Skin epidermis (tissue), 12 donors: ENCODE measurements around the gene KIAA0753.
A peak's percentile ranks its signal among the peaks of the same experiment; 100 is the strongest.

Experiments used
- H3K27ac ChIP-seq, 21 experiments: fragments of 200-600 bp; sonication (generic) in 11 of 21; one replicate each; pipeline ENCODE4 v1.5.0; 2020; ENCODE audit warnings: mild to moderate bottlenecking in 3 of 21, inconsistent platforms in 2 of 21, moderate library complexity in 2 of 21
- H3K4me3 ChIP-seq, 7 experiments: fragments of 200-600 bp; sonication (generic) in 2 of 7; one replicate each; pipeline ENCODE4 v1.5.0; 2020; ENCODE audit warnings: inconsistent platforms in 2 of 7, mild to moderate bottlenecking in 2 of 7, moderate library complexity in 1 of 7

Gene KIAA0753

DNA sequence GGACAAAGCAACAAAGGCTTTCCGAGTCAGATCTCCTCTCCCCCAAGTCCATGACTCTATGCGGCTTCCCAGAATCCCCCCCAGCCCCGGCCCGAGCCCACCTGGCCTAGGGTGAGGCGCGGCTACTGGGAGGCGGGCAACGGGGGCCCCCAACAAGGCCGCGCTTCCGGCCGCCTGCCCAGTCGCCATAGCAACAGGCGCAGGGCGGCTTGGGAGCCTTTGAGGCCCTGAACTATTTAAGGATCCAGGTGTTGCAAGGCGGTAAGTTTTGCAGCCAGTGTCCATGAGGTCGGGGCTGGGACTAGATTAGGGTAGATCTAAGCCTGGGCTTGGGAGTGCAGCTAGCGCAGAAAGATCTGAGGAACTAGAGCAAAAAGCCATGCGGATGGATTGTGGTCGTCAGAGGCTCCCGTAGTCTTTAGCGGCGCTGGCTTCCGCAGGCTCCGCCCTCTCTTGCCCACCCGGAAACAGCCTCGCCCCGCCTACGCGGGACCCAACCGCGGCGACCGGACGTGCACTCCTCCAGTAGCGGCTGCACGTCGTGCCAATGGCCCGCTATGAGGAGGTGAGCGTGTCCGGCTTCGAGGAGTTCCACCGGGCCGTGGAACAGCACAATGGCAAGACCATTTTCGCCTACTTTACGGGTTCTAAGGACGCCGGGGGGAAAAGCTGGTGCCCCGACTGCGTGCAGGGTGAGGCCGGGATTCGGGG lies at the start of gene KIAA0753, which contains the start of gene TXNDC17:
KIAA0753 (minus strand) TSS at position 176 of the 711 bp plus-strand sequence. CDS start 5,608 bp downstream, outside the sequence.
TXNDC17 (plus strand) TSS at position 525 of the 711 bp plus-strand sequence; CDS start at position 548, 23 bp downstream.
- Histone ChIP-seq H3K4me3 (peak within 1 kb of the TSS; percentile 66 to 83 (median 71)), H3K27ac (peak within 1 kb of the TSS; percentile 56 to 96 (median 91))

DNA sequence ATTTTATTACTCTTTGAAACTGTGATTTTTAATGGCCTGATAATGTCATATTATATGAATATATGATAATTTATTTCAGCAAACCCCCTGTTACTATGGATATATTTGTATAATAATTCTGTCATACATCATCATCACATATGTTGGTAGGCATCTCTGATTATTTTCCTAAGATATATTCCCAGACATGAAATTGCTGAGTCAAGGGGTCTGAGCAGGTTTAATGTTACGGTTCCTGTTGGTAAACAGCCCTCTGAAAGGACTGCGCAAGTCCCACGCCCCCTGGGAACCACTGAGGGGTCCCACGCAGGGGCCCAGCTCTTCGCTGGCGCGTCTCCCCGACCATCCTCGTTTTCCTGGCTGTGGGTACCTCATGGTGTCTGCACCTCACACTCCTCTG lies 48.4 kb upstream of the KIAA0753 start:
- no peak overlapping the region for H3K4me3 ChIP-seq

DNA sequence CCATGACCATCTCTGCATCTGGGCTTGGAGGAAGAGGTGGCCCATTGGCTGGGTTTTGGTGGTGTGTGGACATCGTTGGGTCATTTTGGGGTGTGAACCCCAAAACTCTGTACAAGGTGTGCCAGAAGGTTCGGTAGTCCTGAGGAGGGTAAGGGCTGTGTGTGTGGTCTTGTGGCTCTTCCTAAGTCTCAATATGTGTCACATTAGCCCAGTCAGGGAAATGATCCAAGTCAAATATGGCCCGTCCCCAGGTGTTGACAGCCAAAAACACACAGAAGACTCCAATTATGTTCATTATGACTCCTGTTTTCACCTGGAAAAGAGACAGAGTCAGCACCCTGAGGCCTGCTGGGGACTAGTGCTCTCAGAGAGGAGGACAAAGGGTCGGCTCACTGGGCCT lies 45.5 kb upstream of the KIAA0753 start:
- Histone ChIP-seq H3K4me3 (no peak overlapping the region), H3K27ac (no peak overlapping the region)

More for the DNA sequence above, 48.4 kb upstream of the KIAA0753 start:
- H3K27ac ChIP-seq, result no peak overlapping the region

DNA sequence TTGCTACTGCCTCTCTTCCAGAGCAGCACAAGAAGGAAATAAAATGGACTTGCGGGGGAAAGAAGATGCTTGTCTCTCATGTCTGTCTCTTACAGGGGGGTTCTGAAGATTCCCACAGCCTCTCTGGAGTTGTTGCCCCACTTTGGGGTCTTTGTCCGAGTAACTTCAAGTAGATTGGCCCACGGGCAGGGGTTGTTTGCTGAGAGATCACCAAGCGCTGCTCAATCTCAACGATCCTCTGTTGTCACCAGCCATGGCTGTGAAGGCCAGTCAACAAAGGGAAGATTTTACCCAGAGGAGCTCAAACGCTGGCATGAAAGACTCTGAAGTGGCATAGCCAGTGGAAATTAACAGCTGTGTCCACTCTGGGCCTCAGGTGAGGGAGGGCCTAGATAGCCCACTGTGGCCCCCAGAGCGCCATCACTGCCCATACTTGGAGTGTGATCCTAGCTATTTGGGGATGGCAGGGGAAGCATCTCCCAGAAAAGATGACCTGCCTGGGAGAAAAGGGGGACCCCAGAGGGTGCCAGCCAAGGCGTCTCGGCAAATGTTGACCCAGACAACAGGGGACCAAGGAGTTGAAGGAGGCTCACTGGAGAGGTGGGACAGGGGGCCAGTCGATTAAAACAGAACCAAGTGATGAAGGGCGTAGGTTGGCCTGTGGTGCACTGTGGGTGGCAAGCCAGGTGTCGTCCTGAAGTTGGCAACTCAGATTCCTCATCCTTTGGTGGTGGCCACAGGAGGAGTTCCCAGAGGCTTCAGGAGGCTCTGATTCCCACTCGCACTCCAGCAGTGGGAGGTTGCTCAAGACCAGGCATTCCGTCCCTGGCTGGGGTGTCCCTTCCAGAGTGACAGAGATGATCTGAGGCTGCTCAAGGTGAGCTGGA lies 44.6 kb upstream of the KIAA0753 start:
- H3K4me3 ChIP-seq, result no peak overlapping the region
- H3K27ac ChIP-seq, result no peak overlapping the region

DNA sequence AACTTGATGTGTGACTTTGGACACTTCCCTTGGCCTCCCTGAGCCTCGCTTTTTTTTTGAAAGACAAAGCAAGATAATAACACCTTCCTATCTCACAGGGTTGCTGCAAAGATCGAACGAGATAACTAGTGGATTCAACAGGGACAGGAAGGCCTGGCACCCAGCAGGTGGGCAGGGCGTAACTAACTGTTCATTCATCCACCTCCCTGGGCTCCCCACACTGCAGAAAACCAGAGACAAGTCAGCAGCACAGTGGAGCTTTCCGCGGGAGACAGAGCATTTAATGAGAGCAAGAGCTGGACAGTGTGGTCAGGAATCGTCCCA lies 43.9 kb upstream of the KIAA0753 start:
- no peak overlapping the region for H3K4me3 ChIP-seq
- no peak overlapping the region for H3K27ac ChIP-seq

DNA sequence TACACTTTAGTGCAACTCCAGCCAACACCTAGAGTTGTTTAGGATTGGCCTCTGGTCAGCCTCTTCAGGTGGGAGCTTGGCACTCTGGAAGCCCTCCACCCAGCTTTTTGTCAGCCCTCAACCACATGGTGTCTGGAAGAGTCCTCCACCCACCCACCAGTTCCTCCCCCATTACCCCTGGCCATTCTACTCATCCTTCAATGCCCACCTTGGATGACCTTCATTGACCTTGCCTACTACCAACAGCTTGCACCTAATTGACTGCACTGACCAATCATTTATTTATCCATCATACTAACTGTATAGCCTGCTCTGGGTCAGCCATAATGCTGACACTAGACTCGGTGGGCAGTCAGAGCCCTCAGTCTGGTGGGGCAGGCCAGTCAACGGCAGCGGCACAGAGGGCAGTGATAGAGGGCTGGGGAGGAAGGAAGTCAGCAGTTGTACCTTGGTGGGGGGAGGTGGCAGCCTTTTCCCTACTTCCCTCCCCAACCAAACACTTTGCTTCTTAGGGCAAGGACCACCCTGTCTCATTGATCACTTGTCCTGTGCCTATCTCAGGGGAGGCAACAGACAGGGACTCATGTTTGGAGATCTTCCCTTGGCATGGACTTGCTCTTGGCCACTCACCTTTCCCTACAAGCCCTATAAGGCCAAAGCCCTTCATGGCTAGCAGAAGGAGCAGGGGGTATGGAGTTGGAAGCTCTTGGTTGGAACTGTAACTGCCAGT lies 43.4 kb upstream of the KIAA0753 start:
- Histone ChIP-seq H3K27ac (no peak overlapping the region), H3K4me3 (no peak overlapping the region)

DNA sequence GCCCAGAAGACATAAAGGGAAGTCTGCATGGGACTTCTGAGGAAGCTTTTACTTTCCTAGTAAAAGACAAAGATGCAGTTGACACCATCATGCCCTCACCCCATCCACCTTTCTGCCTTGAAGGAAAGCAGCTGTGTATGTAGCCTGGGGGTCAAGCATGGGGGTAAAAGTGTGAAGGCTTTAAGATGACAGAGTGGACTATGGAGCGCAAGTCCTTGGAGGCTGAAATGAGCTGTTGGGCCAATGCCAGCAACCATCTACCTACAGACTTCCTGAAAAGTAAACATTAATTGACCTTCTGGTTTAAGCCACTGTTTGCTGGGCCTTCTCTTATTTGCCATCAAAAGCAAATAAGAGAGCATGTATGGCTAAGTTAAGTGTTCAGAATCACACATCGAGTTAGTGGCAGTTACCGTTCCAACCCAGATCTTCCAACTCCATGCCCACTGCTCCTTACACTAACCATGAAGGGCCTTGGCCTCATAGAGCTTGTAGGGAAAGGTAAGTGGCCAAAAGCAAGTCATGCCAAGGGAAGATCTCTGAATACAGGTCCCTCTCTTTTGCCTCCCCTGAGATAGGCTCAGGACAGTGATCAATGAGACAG lies 42.7 kb upstream of the KIAA0753 start:
- no peak overlapping the region for H3K27ac ChIP-seq
- H3K4me3 ChIP-seq, result no peak overlapping the region

DNA sequence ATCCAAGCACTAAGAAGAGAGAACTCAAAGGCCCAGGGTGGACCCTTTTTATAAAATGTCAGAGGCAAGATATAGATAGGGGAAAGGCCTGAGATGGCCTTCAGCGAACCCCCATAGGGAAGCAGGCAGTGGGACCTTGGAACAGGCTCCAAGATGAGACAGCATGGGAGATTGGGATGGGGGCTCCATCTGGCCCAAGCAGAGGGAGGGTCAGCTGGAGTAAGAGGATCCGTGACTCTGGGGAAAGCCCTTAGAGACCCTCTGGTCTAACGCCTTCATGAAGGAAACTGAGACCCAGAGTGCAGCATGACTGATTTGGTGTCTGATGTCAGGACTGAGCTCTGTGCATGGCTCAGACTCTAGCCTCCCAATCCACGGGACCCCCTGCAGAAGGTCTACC lies 41.8 kb upstream of the KIAA0753 start:
- Histone ChIP-seq H3K4me3 (no peak overlapping the region), H3K27ac (no peak overlapping the region)

DNA sequence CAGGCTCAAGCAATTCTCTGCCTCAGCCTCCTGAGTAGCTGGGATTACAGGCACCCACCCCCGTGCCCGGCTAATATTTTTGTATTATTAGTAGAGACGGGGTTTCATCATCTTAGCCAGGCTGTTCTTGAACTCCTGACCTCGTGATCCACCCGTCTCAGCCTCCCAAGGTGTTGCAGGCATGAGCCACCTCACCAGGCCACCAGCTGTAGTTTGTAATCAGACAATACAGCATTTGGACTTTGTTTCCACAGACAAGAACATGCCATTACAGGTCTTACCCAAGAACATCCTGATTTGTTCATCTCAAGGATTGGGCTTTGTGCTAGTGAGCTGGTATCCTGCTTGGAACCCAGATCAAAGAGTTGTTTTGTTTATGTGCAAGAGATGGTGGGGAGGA lies 41.2 kb upstream of the KIAA0753 start:
- H3K4me3 ChIP-seq, result no peak overlapping the region
- H3K27ac ChIP-seq, result no peak overlapping the region

DNA sequence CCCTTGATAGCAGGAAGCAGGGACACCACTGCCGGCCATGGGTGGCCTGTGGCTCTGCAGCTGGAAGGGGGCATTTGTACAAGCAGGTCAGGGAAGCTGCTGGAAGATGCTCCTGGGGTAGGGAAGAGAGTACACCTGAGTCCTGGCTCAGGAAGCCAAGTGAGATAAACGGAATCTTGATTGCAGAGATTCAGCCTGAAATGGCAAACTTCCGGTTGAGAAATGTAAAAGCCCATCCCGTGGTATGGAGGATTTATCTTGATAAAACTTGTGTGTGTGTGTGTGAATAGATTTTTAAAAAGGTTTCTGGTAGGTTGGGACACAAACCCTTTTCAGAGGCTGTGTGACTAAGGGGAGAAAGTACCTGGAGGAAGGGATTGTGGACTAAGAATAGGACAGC lies 40.7 kb upstream of the KIAA0753 start:
- H3K4me3 ChIP-seq, result no peak overlapping the region
- no peak overlapping the region for H3K27ac ChIP-seq

DNA sequence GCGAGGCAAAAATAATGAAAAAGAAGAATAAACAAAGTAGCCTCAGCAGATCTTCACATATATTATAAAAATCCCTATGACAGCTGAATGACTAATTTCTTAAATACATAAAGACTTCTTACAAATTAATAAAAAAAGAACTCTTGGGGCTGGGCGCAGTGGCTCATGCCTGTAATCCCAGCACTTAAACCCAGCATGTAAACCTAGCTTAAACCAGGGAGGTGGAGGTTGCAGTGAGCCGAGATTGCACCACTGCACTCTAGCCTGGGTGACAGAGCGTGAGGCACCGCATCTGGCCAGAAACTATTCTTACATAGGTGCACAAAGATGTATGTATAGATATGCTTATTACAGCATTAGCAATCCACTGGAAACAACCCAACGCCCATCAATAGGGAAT lies 38.7 kb upstream of the KIAA0753 start:
- Histone ChIP-seq H3K4me3 (no peak overlapping the region), H3K27ac (no peak overlapping the region)

DNA sequence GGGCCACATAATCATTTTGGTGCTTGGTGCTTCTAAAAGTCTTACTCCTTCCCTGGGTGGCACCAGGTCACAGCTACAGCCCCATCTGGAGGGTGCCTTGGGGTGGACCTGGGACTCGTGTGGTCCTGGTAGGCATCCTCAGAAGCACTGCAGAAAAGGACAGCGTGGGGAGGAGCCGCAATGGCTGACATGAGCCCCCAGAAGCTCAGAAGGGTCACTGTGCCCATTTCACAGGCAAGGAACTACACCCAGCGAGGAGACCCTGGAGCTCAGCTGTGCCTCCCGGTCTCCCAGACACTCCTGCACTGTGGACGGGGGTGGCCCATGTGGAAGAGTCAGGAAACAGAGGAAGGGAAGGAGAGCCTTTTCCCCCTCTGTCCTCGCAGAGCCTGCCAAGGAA lies 37.4 kb upstream of the KIAA0753 start:
- Histone ChIP-seq H3K27ac (no peak overlapping the region), H3K4me3 (no peak overlapping the region)

DNA sequence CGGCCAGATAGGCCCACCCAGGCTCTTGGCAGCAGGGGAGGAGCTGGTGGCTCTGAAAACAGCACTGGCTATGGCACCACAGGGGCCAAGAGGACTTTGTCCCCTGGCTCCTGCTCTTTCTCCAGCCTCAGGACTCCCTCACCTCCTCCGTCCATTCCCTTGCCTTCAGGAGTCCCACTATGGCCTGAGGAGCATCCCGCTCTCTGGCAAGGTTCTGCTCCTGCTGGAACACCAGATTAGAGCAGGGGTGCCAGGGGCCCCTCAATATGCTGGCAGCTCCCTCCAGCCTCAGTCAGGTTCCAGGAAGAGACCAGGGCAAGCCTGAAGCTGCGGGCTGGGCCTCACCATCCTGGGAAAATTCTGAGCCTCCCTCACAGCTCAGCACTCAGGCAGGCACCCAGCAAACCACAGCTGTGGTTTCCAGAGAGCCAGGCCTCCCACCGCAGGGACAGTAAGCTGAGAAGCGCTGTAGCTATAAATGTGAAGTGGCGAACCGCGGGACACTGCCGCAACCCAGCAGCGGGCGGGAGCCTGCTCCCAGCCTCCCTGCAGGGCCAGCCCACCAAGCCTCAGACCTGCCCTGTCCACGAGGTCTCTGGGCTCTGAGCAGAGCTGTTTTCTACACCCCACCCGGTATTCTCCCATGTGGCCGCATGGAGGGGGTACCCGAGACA lies 36.8 kb upstream of the KIAA0753 start:
- no peak overlapping the region for H3K27ac ChIP-seq
- no peak overlapping the region for H3K4me3 ChIP-seq

DNA sequence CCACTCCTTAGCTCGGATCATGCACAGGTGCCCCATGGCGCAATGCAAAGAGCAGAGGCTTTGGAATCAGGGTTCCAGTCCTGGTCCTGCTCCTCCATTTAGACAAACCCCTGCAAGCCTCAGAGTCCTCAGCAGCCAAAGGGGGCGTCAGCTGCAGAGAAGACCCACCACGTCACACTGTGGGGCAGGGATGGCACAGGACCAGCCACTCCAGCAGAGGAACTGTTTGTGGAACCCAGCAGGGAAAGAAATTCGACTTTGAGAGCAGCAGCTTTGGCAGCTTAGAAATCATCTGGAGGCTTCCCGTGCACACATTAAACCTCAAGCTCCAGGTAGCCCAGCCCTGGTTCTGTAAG lies 36.3 kb upstream of the KIAA0753 start:
- Histone ChIP-seq H3K4me3 (no peak overlapping the region), H3K27ac (no peak overlapping the region)

DNA sequence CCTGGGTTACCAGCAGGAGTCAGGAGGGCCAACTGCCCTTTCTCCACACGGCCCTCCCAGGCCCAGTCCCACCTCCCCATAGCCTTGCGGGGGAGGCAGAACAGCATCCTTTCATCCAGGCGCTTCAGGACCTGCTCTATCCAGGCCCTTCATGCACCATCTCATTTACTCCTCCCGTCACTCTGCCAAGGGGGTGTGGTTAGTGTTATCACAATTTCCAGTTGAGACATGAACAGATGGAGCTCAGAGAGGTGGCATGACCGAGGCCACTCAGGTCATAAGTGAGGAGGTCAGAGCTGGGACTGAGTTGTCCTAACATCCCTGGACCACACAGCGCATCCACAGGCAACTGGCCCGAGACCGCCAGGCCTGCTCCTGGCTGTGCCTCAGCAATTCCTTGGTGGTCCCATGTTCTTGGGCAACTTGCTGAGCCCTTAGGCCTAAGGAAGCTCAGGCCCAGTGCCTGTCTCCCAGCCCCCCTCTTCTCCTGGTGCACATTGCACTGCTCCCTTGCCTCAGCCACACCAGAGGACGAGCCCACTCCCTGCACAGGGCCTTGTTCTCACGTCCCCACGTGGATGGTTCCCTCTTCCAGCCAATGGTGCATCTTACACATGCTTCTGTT lies 34.8 kb upstream of the KIAA0753 start:
- no peak overlapping the region for H3K4me3 ChIP-seq
- H3K27ac ChIP-seq, result no peak overlapping the region

DNA sequence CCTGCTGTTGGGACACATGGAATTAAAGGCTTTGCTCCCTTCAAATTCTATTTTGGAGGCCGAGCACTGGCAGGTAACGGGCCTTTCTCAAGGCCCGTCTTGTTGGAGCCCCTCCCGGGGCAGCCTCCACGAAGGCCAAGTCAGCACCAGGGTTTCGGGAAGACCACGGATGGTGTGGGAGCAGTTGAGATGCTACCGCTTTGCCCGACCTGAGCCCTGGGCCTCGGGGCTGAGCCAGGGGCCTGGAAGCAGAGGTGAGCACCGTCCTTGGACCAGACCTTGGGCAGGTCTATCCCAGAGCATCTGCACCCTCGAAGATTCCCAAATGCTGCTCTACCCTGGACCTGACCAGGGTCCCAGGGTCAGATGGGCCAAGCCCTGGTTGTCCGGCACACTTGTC lies 34.1 kb upstream of the KIAA0753 start:
- H3K4me3 ChIP-seq, result no peak overlapping the region
- no peak overlapping the region for H3K27ac ChIP-seq

DNA sequence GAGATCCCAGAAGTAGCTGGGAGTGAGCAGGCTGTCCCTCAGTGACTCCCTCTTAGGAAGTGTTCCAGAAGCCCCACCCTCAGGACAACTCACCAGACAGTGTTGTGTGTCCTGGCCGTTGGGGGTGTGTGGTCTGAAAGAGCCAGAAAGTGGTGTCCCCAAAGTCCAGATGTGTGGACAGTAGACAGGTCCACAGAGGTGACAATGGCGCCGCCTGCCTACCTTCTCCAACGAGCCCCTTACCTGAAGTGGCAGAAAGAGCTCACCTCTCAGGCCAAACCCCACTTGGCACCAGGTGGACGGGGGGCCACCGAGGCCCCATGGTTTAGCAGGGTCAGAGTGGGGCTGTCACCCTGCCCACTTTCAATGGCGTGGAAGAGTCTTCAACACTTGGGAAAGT lies 30.9 kb upstream of the KIAA0753 start:
- Histone ChIP-seq H3K4me3 (no peak overlapping the region), H3K27ac (peak overlapping the region in 5 of 21 experiments; percentile 7 to 57 (median 43))

DNA sequence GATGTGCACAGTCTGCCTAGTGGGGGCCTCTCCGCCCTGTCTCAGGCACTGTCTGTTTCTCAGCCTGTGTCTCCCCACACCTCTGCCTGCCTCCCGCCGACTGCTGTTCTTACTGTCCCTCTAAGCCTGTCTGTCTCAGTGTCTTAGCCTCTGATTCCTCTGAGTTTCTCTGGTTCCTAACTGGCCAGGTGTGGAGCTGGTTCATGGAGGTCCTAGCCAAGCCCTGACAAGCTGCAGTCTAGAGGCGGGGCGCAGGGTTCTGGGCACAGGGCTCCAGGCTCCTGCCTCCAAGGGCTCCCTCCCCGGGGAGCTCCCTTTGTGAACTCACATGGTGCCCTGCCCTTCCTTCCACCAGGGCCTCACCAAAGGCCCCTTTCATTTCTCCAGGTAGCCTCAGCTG lies 30.5 kb upstream of the KIAA0753 start:
- peak overlapping the region in 8 of 21 experiments; percentile 7 to 58 (median 46) for H3K27ac ChIP-seq
- no peak overlapping the region for H3K4me3 ChIP-seq

DNA sequence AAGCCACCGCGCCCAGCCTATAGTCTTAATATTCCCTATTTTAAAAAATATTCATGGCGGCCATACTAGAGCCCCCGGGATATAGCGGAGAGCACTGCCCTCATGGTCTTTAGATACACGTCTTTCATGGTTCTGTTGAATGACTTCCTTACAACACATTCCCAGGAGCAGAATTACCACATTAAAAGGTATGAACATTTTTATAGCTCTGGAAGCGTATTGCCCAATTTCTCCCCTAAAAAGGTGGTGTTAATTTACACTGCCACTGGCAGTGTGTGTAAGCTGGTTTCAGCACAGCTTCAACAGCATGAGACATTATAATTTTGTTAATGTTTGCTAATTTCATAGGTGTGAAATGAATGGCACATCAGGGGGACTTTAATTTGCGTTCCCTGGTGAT lies 30.1 kb upstream of the KIAA0753 start:
- H3K27ac ChIP-seq, result peak overlapping the region in 8 of 21 experiments; percentile 26 to 58 (median 46)
- no peak overlapping the region for H3K4me3 ChIP-seq
